Spleen (tissue), 11 donors: ENCODE measurements around the gene S100A4. TPM values are rescaled to one million over a fixed set of nuclear protein-coding genes. Genes with fewer than 3 reads are reported as not detected.

Source experiments
- DNase-seq: peaks from one replicate; pipeline ENCODE4 v3.0.0-alpha.2; 2020
- H3K27ac ChIP-seq, 8 donors: fragments of 200-600 bp; sonication (generic) in 7 of 8; 1 replicate in 4 of 8; 2 replicates in 4 of 8; pipeline versions ENCODE4 v1.5.0 to v1.8.0; 2016 to 2021; ENCODE audit warnings: inconsistent platforms in 4 of 8, mild to moderate bottlenecking in 4 of 8, moderate library complexity in 1 of 8
- H3K27me3 ChIP-seq, 7 donors: fragments of 200-600 bp; sonication (generic) in 6 of 7; replicated peaks in 1 of 7; 1 replicate in 4 of 7; 2 replicates in 3 of 7; pipeline versions ENCODE4 v1.5.0 to v1.8.0; 2016 to 2021; ENCODE audit warnings: inconsistent platforms in 3 of 7, mild to moderate bottlenecking in 1 of 7
- H3K36me3 ChIP-seq, 6 donors: fragments of 200-600 bp; sonication (generic) in 5 of 6; 1 replicate in 4 of 6; 2 replicates in 2 of 6; pipeline versions ENCODE4 v1.5.0 to v1.8.0; 2016 to 2021; ENCODE audit warnings: inconsistent platforms in 2 of 6
- H3K4me1 ChIP-seq, 6 donors: fragments of 200-600 bp; sonication (generic) in 5 of 6; 1 replicate in 3 of 6; 2 replicates in 3 of 6; pipeline versions ENCODE4 v1.5.0 to v1.8.0; 2016 to 2021; ENCODE audit warnings: inconsistent platforms in 3 of 6
- H3K4me3 ChIP-seq, 8 donors: fragments of 200-600 bp; sonication (generic) in 7 of 8; 1 replicate in 4 of 8; 2 replicates in 4 of 8; pipeline versions ENCODE4 v1.5.0 to v1.8.0; 2016 to 2021; ENCODE audit warnings: inconsistent platforms in 4 of 8, mild to moderate bottlenecking in 4 of 8, moderate library complexity in 2 of 8
- H3K9me3 ChIP-seq, 8 donors: fragments of 200-600 bp; sonication (generic) in 7 of 8; 1 replicate in 4 of 8; 2 replicates in 4 of 8; pipeline versions ENCODE4 v1.5.0 to v1.8.0; 2016 to 2021; ENCODE audit warnings: inconsistent platforms in 4 of 8
- CTCF ChIP-seq, 11 experiments: fragments of 200-600 bp in 7 of 11; fragments of 450-650 bp in 4 of 11; sonication (generic) in 4 of 11; IDR thresholded peaks in 8 of 11; conservative IDR thresholded peaks in 3 of 11; 1 replicate in 7 of 11; 2 replicates in 4 of 11; pipeline versions ENCODE4 v1.4.0 to v1.8.0; 2016 to 2021; ENCODE audit warnings: antibody characterized with exemption in 11 of 11, inconsistent platforms in 4 of 11, mild to moderate bottlenecking in 1 of 11
- POLR2A ChIP-seq, 3 donors: fragments of 450-650 bp; IDR thresholded peaks; one replicate each; pipeline ENCODE4 v1.5.1; 2017; ENCODE audit warnings: antibody characterized with exemption in 3 of 3, mild to moderate bottlenecking in 1 of 3
- POLR2AphosphoS5 ChIP-seq, 3 donors: sonication (generic); formaldehyde crosslinking; IDR thresholded peaks; one replicate each; pipeline ENCODE4 v1.5.1; 2017; ENCODE audit warnings: antibody characterized with exemption in 3 of 3
- WGBS, 5 donors: extraction: QIAGEN DNeasy Blood & Tissue Kit in 3 of 5; methylation state at CpG; one replicate each; pipeline versions ENCODE4 v1.1.5 to v1.1.7; 2013 to 2018; 5-methylcytosine and 5-hydroxymethylcytosine counted together
- intact Hi-C: fragments of 100-400 bp; cut with DNase I; formaldehyde crosslinking; loops from one replicate; pipeline ENCODE4 v1.15.0; 2023; ENCODE audit warnings: low total_unique reads
- polyA plus RNA-seq, 3 donors: library from polyadenylated mRNA; stranded (reverse); fragments of 200-250 nt; gene quantifications; one replicate each; pipeline ENCODE4 v1.2.1, GENCODE V29; 2013
- total RNA-seq, 7 donors: library from RNA; depleted of rRNA in 3 of 7; stranded (reverse); fragments of >200 nt in 3 of 7; fragmentation: NEBNext Ultra II Directional in 4 of 7; extraction: Animal tissue kit (Norgen Biotek cat#: 25700) in 4 of 7; gene quantifications; one replicate each; pipeline versions ENCODE4 v1.1.0 to v1.2.1, GENCODE V29; 2016 to 2021
- donor health status: healthy with polysubstance abuse.
- donor health status: DM: no; HTN: no; CAD: no; lungs with moderate emphysema.
- donor health status: DM: no; HTN: no; CAD: no.
- donor health status: Bipolar disorder and iron deficiency.
- donor health status: healthy.
- donor health status: DM: no; HTN: no; CAD: no.
- donor health status: DM: yes; HTN: yes; CAD: no.

The S100A4 gene
- total and polyA plus RNA-seq, 10 donors = 161 to 755 (median 321) TPM

DNA sequence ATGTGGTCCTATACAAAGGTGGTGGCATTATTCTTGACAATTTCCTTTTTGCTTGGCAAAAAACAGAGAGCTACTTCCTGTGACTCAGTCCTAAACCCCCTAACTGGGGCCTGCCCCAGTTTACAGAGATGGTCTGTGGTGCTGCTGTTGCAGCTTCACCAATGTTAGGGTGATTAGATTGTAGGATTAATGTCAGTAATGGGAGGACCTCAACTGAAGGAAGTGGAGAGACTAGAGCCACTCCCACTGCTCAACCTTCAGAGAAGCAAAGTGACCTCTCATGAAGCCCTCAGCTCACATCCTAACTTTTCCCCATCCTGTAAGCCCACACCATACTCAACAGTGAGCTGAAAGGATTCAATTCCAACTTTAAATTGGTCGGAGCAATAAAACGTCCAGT, 13.4 kb downstream of the S100A4 start:
- WGBS, 5 donors = 71 to 93% (median 84%) methylated on average over 2 of the region's 2 CpGs
- H3K4me1 ChIP-seq = peaks cover 21 to 67% (median 52%) of the 10 kb centered on the region in 6 donors
- DNase-seq = no peak
- H3K9me3 ChIP-seq = no peaks in the 10 kb centered on the region
- peak overlapping the region in 1 of 8 donors; percentile 84 for H3K4me3 ChIP-seq
- H3K36me3 ChIP-seq = peaks cover 0 to 12% (median 0%) of the 10 kb centered on the region in 6 donors
- intact Hi-C loops = loop anchor here (5.0 kb wide), 1 partner anchor 35 kb away; the partner anchor contains the start of gene S100A2
- no peaks in the 10 kb centered on the region for H3K27me3 ChIP-seq
- TF ChIP-seq POLR2AphosphoS5 (IDR thresholded peaks at IDR 0.05) = no peak
- peak overlapping the region in 6 of 8 donors; percentile 52 to 99 (median 96) for H3K27ac ChIP-seq

- Histone ChIP-seq H3K4me3 (no peak overlapping the region), H3K4me1 (peaks cover 18 to 67% (median 47%) of the 10 kb centered on the region in 6 donors), H3K9me3 (no peaks in the 10 kb centered on the region), H3K36me3 (peaks cover 0 to 12% (median 0%) of the 10 kb centered on the region in 6 donors), H3K27ac (peak overlapping the region in 6 of 8 donors; percentile 52 to 99 (median 96)), H3K27me3 (no peaks in the 10 kb centered on the region)
- peak; percentile 11 for DNase-seq
- TF ChIP-seq POLR2A (IDR thresholded peaks at IDR 0.05) (no peak), POLR2AphosphoS5 (IDR thresholded peaks at IDR 0.05) (no peak), CTCF (IDR thresholded peaks at IDR 0.05 in 8 of 11, conservative IDR thresholded peaks at IDR 0.05 in 3 of 11) (no peak)
- intact Hi-C loops = loop anchor here (5.0 kb wide), 1 partner anchor 36 kb away; the partner anchor contains the start of gene S100A2
- WGBS, 5 donors = 91 to 99% (median 95%) methylated on average over 3 of the region's 3 CpGs
These were observed 14.0 kb downstream of the S100A4 start for GRCh38 chr1:153531638-153532037.

DNA sequence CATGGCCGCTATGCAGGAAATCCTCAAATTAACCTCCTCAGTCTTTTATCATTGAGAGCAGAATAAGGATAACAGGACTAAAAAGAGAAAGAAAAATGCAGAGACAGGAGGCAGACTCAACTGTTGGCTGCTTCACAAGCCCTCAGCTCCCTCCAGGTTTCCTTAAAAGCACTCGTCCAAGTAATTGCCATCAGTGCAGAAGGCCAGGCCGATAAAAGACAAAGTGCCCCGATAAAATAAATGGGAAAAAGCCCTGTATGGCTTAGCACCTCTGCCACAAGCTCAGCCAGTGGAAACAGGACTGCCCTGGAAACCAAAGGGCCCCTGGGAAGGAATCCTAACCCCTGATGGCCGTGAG, 17.9 kb downstream of the S100A4 start:
- TF ChIP-seq CTCF (IDR thresholded peaks at IDR 0.05 in 8 of 11, conservative IDR thresholded peaks at IDR 0.05 in 3 of 11) = no peak
- TF ChIP-seq POLR2A (IDR thresholded peaks at IDR 0.05) = no peak
- no peak for TF ChIP-seq POLR2AphosphoS5 (IDR thresholded peaks at IDR 0.05)
- Histone ChIP-seq H3K27ac (no peak overlapping the region), H3K36me3 (no peaks in the 10 kb centered on the region), H3K9me3 (no peaks in the 10 kb centered on the region), H3K4me1 (peaks cover 4 to 38% (median 12%) of the 10 kb centered on the region in 6 donors), H3K27me3 (no peaks in the 10 kb centered on the region), H3K4me3 (no peak overlapping the region)
- peak; percentile 2 for DNase-seq
- intact Hi-C loops = no loop called here
- WGBS, 5 donors = 81 to 91% (median 85%) methylated on average over 5 of the region's 5 CpGs

- peaks cover 0 to 33% (median 7%) of the 10 kb centered on the region in 6 donors for H3K4me1 ChIP-seq
- peak overlapping the region in 2 of 8 donors; percentile 23 to 76 for H3K27ac ChIP-seq
- H3K27me3 ChIP-seq = no peaks in the 10 kb centered on the region
- TF ChIP-seq CTCF (IDR thresholded peaks at IDR 0.05 in 8 of 11, conservative IDR thresholded peaks at IDR 0.05 in 3 of 11) (no peak), POLR2AphosphoS5 (IDR thresholded peaks at IDR 0.05) (no peak), POLR2A (IDR thresholded peaks at IDR 0.05) (no peak)
- no peak overlapping the region for H3K4me3 ChIP-seq
- H3K36me3 ChIP-seq = no peaks in the 10 kb centered on the region
- WGBS, 5 donors = 81 to 88% (median 83%) methylated on average over 8 of the region's 8 CpGs
- intact Hi-C loops = no loop called here
- DNase-seq = peak; percentile 12
- no peaks in the 10 kb centered on the region for H3K9me3 ChIP-seq
These were observed 18.5 kb downstream of the S100A4 start for GRCh38 chr1:153527023-153527682.
